ENCODE measurements around the gene MTRF1.

- no peak for TF ChIP-seq POLR2A (IDR thresholded peaks at IDR 0.05)
- no peak for TF ChIP-seq CTCF (IDR thresholded peaks at IDR 0.05 in 4 of 5, conservative IDR thresholded peaks at IDR 0.05 in 1 of 5)
Observed at GRCh38 chr13:41231025-41231677, 32.2 kb downstream of the MTRF1 start.
